ENCODE results near the gene SYT1. TPM values are rescaled to one million over a fixed set of nuclear protein-coding genes. Genes with fewer than 3 reads are reported as not detected.
A peak's percentile ranks its signal among the peaks of the same experiment; 100 is the strongest.

SYT1 gene
- total RNA-seq, 1 experiment from 2014 or later = 44.9 TPM

DNA sequence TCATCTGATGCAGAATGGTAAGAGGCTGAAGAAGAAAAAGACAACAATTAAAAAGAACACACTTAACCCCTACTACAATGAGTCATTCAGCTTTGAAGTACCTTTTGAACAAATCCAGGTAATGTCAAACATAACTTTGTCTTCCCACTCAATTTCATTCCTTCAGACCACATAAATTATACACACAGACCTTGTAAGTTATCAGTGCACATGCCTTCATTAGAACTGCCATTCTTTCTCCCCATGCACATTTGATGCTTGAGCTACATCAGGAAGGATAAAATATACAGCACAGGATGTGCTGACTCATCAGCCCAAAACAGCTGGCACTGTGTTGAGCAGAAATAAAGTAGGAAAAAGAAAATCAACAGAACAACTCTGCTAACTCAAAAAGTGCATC lies 579.5 kb downstream of the SYT1 start:
- intact Hi-C loops (cut with micrococcal nuclease) = no loop called here
- DNase-seq (ENCODE audit: low read depth, low spot score) (no peak), ATAC-seq (peak; percentile 73)
- H3K9ac ChIP-seq (ENCODE audit: low read length) = no peak overlapping the region
- no peaks in the 10 kb centered on the region for H3K9me3 ChIP-seq (ENCODE audit: control insufficient read depth in 1 of 2, insufficient read depth in 1 of 2, low read depth in 1 of 2, low read length in 2 of 2)
- no peak overlapping the region for H3K27ac ChIP-seq (ENCODE audit: low read depth, low read length)
- ChIA-PET CTCF (no interaction called here), RAD21 (ENCODE audit: low non-redundant PET in 1 of 2, low total read pairs in 2 of 2, uncharacterized antibody in 2 of 2, unreplicated experiment in 2 of 2) (no interaction called here), POLR2A (no interaction called here)
- no peak overlapping the region for H3K4me3 ChIP-seq (replicated peaks in 1 of 2; ENCODE audit: low read depth in 1 of 2, low read length in 2 of 2)
- H3K27me3 ChIP-seq (ENCODE audit: insufficient read depth, low read length) = no peaks in the 10 kb centered on the region
- BruUV-seq (replicated peaks) = no TSS peak
- H3K36me3 ChIP-seq (ENCODE audit: control insufficient read depth in 1 of 2, insufficient read depth in 2 of 2, low read length in 2 of 2) = no peaks in the 10 kb centered on the region
- peaks cover 0 to 12% of the 10 kb centered on the region in 2 experiments; a peak in 2 of 4 replicates for H3K4me1 ChIP-seq (ENCODE audit: control insufficient read depth in 1 of 2, insufficient read depth in 2 of 2, low read length in 2 of 2)
- no peaks in the 10 kb centered on the region for H3K79me2 ChIP-seq (ENCODE audit: insufficient read depth, low read length)
- TF ChIP-seq FOSL1 (IDR thresholded peaks at IDR 0.05; ENCODE audit: low read depth) = no peak
- TF ChIP-seq EZH2 (IDR thresholded peaks at IDR 0.05) = no peak
- TF ChIP-seq ELF1 (IDR thresholded peaks at IDR 0.05; ENCODE audit: borderline replicate concordance, low read depth) = no peak
- no peak for TF ChIP-seq SRF (IDR thresholded peaks at IDR 0.05; ENCODE audit: low read depth)
- TF ChIP-seq CTCF (IDR thresholded peaks at IDR 0.05 in 2 of 3, conservative IDR thresholded peaks at IDR 0.05 in 1 of 3; ENCODE audit: borderline replicate concordance in 1 of 3, insufficient read depth in 1 of 3, low read depth in 2 of 3, low read length in 2 of 3) = no peak
- no peak for TF ChIP-seq POLR2AphosphoS5 (IDR thresholded peaks at IDR 0.05; ENCODE audit: low read depth, low read length)
- no peak for TF ChIP-seq YY1 (IDR thresholded peaks at IDR 0.05; ENCODE audit: extremely low read depth, insufficient replicate concordance, low read depth, low read length)
- TF ChIP-seq SIN3A (IDR thresholded peaks at IDR 0.05; ENCODE audit: low read depth) = no peak
- no peak for TF ChIP-seq CEBPB (IDR thresholded peaks at IDR 0.05; ENCODE audit: low read depth)
- TF ChIP-seq TCF7L2 (IDR thresholded peaks at IDR 0.05; ENCODE audit: borderline replicate concordance, extremely low read depth, insufficient read depth, insufficient read length) = no peak
- TF ChIP-seq JUND (IDR thresholded peaks at IDR 0.05) = no peak
- TF ChIP-seq CBX3 (IDR thresholded peaks at IDR 0.05; ENCODE audit: low read depth) = no peak
- TF ChIP-seq, protein P1, sequence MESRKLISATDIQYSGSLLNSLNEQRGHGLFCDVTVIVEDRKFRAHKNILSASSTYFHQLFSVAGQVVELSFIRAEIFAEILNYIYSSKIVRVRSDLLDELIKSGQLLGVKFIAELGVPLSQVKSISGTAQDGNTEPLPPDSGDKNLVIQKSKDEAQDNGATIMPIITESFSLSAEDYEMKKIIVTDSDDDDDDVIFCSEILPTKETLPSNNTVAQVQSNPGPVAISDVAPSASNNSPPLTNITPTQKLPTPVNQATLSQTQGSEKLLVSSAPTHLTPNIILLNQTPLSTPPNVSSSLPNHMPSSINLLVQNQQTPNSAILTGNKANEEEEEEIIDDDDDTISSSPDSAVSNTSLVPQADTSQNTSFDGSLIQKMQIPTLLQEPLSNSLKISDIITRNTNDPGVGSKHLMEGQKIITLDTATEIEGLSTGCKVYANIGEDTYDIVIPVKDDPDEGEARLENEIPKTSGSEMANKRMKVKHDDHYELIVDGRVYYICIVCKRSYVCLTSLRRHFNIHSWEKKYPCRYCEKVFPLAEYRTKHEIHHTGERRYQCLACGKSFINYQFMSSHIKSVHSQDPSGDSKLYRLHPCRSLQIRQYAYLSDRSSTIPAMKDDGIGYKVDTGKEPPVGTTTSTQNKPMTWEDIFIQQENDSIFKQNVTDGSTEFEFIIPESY (IDR thresholded peaks at IDR 0.05; ENCODE audit: extremely low read depth, insufficient replicate concordance, low read length) = no peak
- TF ChIP-seq ZNF274 (IDR thresholded peaks at IDR 0.05; ENCODE audit: low read depth, low read length) = no peak
- TF ChIP-seq REST (IDR thresholded peaks at IDR 0.05; ENCODE audit: low read depth) = no peak
- no peak for TF ChIP-seq RAD21 (IDR thresholded peaks at IDR 0.05; ENCODE audit: low read depth)
- TF ChIP-seq EZH2phosphoT487 (IDR thresholded peaks at IDR 0.05; ENCODE audit: borderline replicate concordance) = no peak
- no peak for TF ChIP-seq EGR1 (IDR thresholded peaks at IDR 0.05; ENCODE audit: low read depth)
- peak overlapping the region; percentile 23; the same call in 1 of the 2 replicates for H3K4me2 ChIP-seq (ENCODE audit: low read length)
- H4K20me1 ChIP-seq (ENCODE audit: insufficient read depth) = no peaks in the 10 kb centered on the region
- no peak overlapping the region for H2AFZ ChIP-seq (ENCODE audit: low read depth, low read length, poor library complexity, severe bottlenecking)
- no peaks in the 10 kb centered on the region for H3K9me2 ChIP-seq (ENCODE audit: insufficient read depth)

All from HCT116 (cell line).